Body of pancreas (tissue), 4 donors: ENCODE measurements around the gene DAPP1.
"Not testable (repeated sequence)": the region's sequence is repeated elsewhere in the genome, so short reads cannot be mapped to it uniquely, and the experiment has no call there.

Experiments used
- POLR2A ChIP-seq, 3 donors: fragments of 450-650 bp; IDR thresholded peaks; one replicate each; pipeline ENCODE4 v1.6.1; 2016; ENCODE audit warnings: antibody characterized with exemption in 3 of 3, mild to moderate bottlenecking in 2 of 3
- TF ChIP-seq, protein P1 (sequence below), 7 experiments: fragments of 450-650 bp in 4 of 7; fragments of 200-600 bp in 3 of 7; sonication (generic) in 3 of 7; IDR thresholded peaks; one replicate each; pipeline ENCODE4 v1.5.1; 2016 to 2019; ENCODE audit warnings: antibody characterized with exemption in 7 of 7

DNA sequence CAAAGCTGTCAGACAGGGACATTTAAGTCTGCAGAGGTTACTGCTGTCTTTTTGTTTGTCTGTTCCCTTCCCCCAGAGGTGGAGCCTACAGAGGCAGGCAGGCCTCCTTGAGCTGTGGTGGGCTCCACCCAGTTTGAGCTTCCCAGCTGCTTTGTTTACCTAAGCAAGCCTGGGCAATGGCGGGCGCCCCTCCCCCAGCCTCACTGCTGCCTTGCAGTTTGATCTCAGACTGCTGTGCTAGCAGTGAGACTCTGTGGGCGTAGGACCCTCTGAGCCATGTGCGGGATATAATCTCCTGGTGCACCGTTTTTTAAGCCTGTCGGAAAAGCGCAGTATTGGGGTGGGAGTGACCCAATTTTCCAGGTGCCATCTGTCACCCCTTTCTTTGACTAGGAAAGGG is 45.8 kb upstream of the DAPP1 start:
- TF ChIP-seq POLR2A (IDR thresholded peaks at IDR 0.05): not testable (repeated sequence)
- TF ChIP-seq, protein P1, sequence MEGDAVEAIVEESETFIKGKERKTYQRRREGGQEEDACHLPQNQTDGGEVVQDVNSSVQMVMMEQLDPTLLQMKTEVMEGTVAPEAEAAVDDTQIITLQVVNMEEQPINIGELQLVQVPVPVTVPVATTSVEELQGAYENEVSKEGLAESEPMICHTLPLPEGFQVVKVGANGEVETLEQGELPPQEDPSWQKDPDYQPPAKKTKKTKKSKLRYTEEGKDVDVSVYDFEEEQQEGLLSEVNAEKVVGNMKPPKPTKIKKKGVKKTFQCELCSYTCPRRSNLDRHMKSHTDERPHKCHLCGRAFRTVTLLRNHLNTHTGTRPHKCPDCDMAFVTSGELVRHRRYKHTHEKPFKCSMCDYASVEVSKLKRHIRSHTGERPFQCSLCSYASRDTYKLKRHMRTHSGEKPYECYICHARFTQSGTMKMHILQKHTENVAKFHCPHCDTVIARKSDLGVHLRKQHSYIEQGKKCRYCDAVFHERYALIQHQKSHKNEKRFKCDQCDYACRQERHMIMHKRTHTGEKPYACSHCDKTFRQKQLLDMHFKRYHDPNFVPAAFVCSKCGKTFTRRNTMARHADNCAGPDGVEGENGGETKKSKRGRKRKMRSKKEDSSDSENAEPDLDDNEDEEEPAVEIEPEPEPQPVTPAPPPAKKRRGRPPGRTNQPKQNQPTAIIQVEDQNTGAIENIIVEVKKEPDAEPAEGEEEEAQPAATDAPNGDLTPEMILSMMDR (IDR thresholded peaks at IDR 0.05): not testable (repeated sequence)
